Inferior parietal cortex (tissue), 1 donor: Measurements from ENCODE around the gene CHST11.
"Not testable (repeated sequence)": the region's sequence is repeated elsewhere in the genome, so short reads cannot be mapped to it uniquely, and the experiment has no call there.

Source experiments
- DNase-seq: peaks from one replicate; pipeline ENCODE4 v3.0.0-alpha.2; 2016; ENCODE audit errors: extremely low spot score

CHST11 gene

DNA sequence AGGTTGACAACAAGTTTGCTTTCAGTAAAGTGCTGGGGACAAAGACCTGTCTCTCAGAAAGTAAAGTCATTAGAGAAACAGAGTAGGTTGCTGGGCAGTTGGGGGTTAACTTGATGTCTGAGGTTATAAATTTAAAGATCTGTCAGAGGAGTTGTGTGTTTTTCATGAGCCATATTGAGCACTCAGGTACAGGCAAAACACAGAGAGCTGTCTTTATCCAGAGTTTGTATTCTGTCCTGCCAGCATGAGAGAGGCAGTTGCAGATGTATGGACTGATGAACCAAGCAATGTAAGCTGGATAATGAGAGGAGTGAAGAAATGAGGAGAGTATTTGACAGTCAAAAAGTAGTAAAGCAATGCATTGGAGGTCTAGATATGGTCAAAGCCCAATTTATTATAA is 344.7 kb downstream of the CHST11 start:
- no peak for DNase-seq

DNA sequence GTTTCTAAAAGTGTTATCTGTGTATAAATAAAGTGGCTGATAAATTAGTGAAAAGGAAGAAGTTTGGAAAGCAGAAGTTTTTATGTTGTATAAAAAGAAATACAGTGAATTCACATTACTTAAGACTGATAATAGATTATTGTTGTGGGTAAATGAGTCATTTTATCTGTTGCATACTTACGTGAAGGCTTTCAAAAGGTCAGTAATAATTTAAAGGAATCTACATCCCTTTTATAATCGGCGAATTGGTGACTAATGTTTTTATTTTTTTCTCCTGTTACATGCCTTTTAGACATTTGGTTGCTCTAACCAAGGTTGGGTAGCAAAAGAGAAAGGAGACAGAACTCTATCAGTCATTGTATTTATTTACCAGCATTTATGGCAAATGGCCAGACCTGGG is 345.5 kb downstream of the CHST11 start:
- DNase-seq = no peak

DNA sequence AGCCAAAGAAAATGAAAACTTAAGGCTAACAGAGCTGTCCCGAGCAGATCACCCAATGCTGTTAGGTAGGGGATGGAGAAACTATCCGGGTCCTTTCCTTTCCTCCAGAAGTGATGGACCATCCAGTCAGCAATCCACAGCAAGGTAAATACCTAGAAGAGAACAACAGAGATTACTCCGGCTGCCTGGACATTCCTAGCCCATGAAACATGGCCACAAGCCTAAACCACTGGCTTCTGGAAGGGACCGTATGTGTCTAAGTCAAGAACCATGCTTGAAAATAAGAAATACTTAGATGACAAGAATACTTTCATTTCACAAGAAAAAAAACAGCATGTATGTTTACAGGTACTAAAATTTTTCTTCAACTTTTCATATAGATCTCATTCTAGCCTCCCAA is 348.4 kb downstream of the CHST11 start:
- no peak for DNase-seq

- DNase-seq = not testable (repeated sequence)
Observed at GRCh38 chr12:104806194-104806593, 349.4 kb downstream of the CHST11 start.

DNA sequence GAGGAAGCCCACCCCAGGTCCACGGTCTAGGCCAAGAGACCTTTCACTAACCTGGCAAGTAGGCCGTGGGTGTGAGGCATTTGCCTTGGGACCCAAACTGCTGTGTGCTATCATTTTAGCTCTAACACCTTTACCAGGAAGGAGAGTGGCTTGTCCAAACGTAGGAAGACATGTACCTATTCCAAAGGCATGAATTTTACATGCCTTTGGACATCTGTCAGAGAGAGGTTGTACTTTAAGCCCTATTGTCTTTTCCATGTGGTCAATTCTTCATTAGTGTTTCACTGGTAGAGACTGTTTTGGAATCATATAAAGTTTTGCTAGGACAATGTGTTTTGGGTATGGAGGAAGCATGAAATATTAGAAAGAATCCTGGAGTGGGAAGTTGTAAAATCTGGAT is 352.5 kb downstream of the CHST11 start:
- no peak for DNase-seq

- DNase-seq = no peak
Observed at GRCh38 chr12:104809706-104810385, 353.1 kb downstream of the CHST11 start.
